RWPE1 (cell line): ENCODE results near the gene SHC3.

ENCODE experiments used
- CTCF ChIA-PET: fragments of 350-600 bp; sonication (Branson Sonifier 250); formaldehyde crosslinking; extraction: SDS; loops from one replicate; lab custom pipeline; 2021; lab: Yijun Ruan, JAX
- POLR2A ChIA-PET: fragments of 400-600 bp; formaldehyde crosslinking; extraction: SDS; loops from one replicate; lab custom pipeline; 2020; ENCODE audit warnings: antibody characterized with exemption; ENCODE audit not compliant: low non-redundant PET; lab: Yijun Ruan, JAX
- DNase-seq: peaks from one replicate; pipeline ENCODE4 v3.0.0; 2012; ENCODE audit warnings: low spot score
- H3K27ac ChIP-seq: fragments of 450-650 bp; 2 replicates; pipeline ENCODE4 v1.5.1; 2017
- CTCF ChIP-seq: fragments of 450-650 bp; conservative IDR thresholded peaks from 2 replicates; pipeline ENCODE4 v1.5.1; 2017; ENCODE audit warnings: low read depth, mild to moderate bottlenecking

The SHC3 gene

GRCh38 chr9:89052470-89053097, 126.0 kb downstream of the SHC3 start:
- TF ChIP-seq CTCF, result no peak
- CTCF ChIA-PET, result no interaction called here
- POLR2A ChIA-PET, result no interaction called here

GRCh38 chr9:89051421-89052025, 127.1 kb downstream of the SHC3 start:
- ChIA-PET POLR2A (no interaction called here), CTCF (interaction anchor here (0.6 kb wide), 1 partner anchor 560 kb away, joined by 3 read pairs; no protein-coding TSS in a partner anchor)
- DNase-seq, result no peak
- no peak for TF ChIP-seq CTCF
- no peak overlapping the region for H3K27ac ChIP-seq

More at GRCh38 chr9:89052470-89053097, 126.0 kb downstream of the SHC3 start:
- H3K27ac ChIP-seq, result no peak overlapping the region
- no peak for DNase-seq

- CTCF ChIA-PET, result no interaction called here
Observed at GRCh38 chr9:89049646-89050045, 129.0 kb downstream of the SHC3 start.

GRCh38 chr9:89048616-89049015, 130.0 kb downstream of the SHC3 start:
- POLR2A ChIA-PET, result no interaction called here
- no peak overlapping the region for H3K27ac ChIP-seq
- CTCF ChIA-PET, result no interaction called here
- no peak for DNase-seq
- TF ChIP-seq CTCF, result no peak

More at GRCh38 chr9:89049646-89050045, 129.0 kb downstream of the SHC3 start:
- no peak overlapping the region for H3K27ac ChIP-seq
- POLR2A ChIA-PET, result no interaction called here
- TF ChIP-seq CTCF, result no peak
- no peak for DNase-seq

- DNase-seq, result no peak
- H3K27ac ChIP-seq, result no peak overlapping the region
- ChIA-PET POLR2A (no interaction called here), CTCF (no interaction called here)
- TF ChIP-seq CTCF, result no peak
Observed at GRCh38 chr9:89047667-89048066, 131.0 kb downstream of the SHC3 start.

- no peak for TF ChIP-seq CTCF
- no peak overlapping the region for H3K27ac ChIP-seq
- ChIA-PET POLR2A (no interaction called here), CTCF (no interaction called here)
- DNase-seq, result no peak
Observed at GRCh38 chr9:89046832-89047231, 131.8 kb downstream of the SHC3 start.
